AG04450 (cell line): ENCODE measurements around the gene ERN2. TPM values are rescaled to one million over a fixed set of nuclear protein-coding genes. Genes with fewer than 3 reads are reported as not detected.

ENCODE experiments used
- CTCF ChIA-PET: fragments of 300-600, 350-600 bp; formaldehyde crosslinking; extraction: SDS; loops from one replicate; lab custom pipeline; 2022; ENCODE audit warnings: antibody characterized with exemption, inconsistent platforms; lab: Charles Lee
- POLR2A ChIA-PET: fragments of 350-600 bp; formaldehyde crosslinking; extraction: SDS; loops from one replicate; lab custom pipeline; 2021; ENCODE audit warnings: antibody characterized with exemption, inconsistent platforms; lab: Yijun Ruan, JAX
- DNase-seq: peaks from one replicate; pipeline ENCODE4 v3.0.0-alpha.2; 2011; ENCODE audit warnings: low read depth, low spot score
- H3K27ac ChIP-seq: one replicate; pipeline ENCODE4 v1.5.1; 2012; ENCODE audit warnings: low read depth, low read length, control low read depth
- H3K27me3 ChIP-seq: one replicate; pipeline ENCODE4 v1.6.0; 2012; ENCODE audit warnings: low read length; ENCODE audit not compliant: control insufficient read depth, insufficient read depth
- H3K4me3 ChIP-seq: 2 replicates; pipeline ENCODE4 v1.5.1; 2011; ENCODE audit warnings: mild to moderate bottlenecking, low read depth, low read length, control low read depth
- H3K9me3 ChIP-seq: 2 replicates; pipeline ENCODE4 v1.5.1; 2012; ENCODE audit warnings: low read length; ENCODE audit not compliant: control insufficient read depth, insufficient read depth
- polyA minus RNA-seq: library from RNA; depleted of rRNA, polyadenylated mRNA; stranded (reverse); fragments of >200 nt; gene quantifications from 2 replicates; pipeline ENCODE4 v1.2.3, GENCODE V29; 2011; rRNA and poly(A)+ RNA removed
- polyA plus RNA-seq: library from polyadenylated mRNA; depleted of rRNA; stranded (reverse); fragments of >200 nt; gene quantifications from 2 replicates; pipeline ENCODE4 v1.2.3, GENCODE V29; 2011; rRNA removed
- TF ChIP-seq, protein P1 (sequence below): IDR thresholded peaks from 2 replicates; pipeline ENCODE4 v1.5.1; 2011; ENCODE audit warnings: low read depth, low read length, control low read depth, inconsistent platforms

The ERN2 gene
- polyA plus RNA-seq = 0.12 and 0.14 TPM in 2 replicates
- 1.3 and 2.1 TPM in 2 replicates for polyA minus RNA-seq

DNA sequence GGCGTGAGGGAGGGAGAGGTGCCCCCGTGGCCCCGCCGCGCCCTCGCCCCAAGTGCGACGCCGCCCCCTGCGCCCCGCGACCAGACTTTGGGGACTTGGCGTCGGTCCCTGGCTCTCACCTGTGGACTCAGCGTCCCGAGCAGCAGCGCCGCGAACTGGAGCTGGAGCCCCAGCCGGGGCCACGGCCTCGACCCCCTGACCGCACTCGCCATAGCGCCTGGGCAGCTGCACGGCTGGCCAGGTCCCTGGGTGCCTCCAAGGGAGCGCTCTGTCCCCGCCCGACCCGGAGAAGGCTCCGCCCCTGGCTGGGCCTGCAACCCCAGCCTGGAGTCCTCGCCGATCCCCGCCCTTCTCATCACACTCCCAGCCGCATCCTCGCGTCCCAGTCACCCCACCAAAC is at the start of gene ERN2:
Gene ERN2 (minus strand): TSS at position 247 of the 400 bp plus-strand sequence. CDS start 35 bp downstream, at position 212.
- CTCF ChIA-PET = interaction anchor here (0.6 kb wide), 1 partner anchor 18 kb away, joined by 3 read pairs; no protein-coding TSS in a partner anchor
- no peak for DNase-seq

DNA sequence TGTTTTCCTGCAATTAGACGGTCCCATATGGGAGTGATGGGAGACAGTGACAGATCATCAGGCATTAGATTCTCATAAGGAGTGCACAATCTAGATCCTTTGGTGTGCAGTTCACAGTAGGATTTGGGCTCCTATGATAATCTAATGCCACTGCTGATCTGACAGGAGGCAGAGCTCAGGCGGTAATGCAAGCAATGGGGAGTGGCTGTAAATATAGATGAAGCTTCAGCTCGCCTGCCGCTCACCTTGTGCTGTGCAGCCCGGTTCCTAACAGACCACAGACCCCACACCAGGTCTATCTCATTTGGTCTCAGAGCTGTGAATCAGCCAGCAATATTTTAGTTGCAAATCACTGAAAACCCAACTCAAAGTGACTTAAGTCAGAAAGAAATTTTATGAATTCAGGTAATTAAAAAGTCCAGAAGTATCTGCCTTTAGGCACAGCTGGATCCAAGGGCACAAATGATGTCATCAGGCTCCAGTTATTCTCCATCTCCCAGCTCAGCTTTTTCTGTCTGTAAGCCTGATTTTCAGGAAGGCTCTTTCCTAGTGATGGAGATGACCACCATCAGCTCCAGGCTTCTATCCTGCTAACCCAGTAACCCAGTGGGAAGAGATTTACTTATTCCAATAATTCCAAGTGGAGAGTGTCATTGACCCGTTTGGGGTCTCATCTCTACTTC is 45.1 kb upstream of the ERN2 start:
- no peak overlapping the region for H3K4me3 ChIP-seq
- TF ChIP-seq, protein P1, sequence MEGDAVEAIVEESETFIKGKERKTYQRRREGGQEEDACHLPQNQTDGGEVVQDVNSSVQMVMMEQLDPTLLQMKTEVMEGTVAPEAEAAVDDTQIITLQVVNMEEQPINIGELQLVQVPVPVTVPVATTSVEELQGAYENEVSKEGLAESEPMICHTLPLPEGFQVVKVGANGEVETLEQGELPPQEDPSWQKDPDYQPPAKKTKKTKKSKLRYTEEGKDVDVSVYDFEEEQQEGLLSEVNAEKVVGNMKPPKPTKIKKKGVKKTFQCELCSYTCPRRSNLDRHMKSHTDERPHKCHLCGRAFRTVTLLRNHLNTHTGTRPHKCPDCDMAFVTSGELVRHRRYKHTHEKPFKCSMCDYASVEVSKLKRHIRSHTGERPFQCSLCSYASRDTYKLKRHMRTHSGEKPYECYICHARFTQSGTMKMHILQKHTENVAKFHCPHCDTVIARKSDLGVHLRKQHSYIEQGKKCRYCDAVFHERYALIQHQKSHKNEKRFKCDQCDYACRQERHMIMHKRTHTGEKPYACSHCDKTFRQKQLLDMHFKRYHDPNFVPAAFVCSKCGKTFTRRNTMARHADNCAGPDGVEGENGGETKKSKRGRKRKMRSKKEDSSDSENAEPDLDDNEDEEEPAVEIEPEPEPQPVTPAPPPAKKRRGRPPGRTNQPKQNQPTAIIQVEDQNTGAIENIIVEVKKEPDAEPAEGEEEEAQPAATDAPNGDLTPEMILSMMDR = no peak
- CTCF ChIA-PET = no interaction called here
- peaks cover 18% of the 10 kb centered on the region for H3K27me3 ChIP-seq
- no peak overlapping the region for H3K27ac ChIP-seq
- no peak for DNase-seq
- POLR2A ChIA-PET = no interaction called here
- no peaks in the 10 kb centered on the region; the same call in 1 of the 2 replicates for H3K9me3 ChIP-seq

More for the DNA sequence above, at the start of gene ERN2:
- peaks cover 8% of the 10 kb centered on the region for H3K9me3 ChIP-seq
- H3K27me3 ChIP-seq = peaks cover 29% of the 10 kb centered on the region
- H3K4me3 ChIP-seq = no peak within 1 kb of the TSS
- TF ChIP-seq, protein P1 = no peak
- POLR2A ChIA-PET = no interaction called here
- H3K27ac ChIP-seq = no peak within 1 kb of the TSS

DNA sequence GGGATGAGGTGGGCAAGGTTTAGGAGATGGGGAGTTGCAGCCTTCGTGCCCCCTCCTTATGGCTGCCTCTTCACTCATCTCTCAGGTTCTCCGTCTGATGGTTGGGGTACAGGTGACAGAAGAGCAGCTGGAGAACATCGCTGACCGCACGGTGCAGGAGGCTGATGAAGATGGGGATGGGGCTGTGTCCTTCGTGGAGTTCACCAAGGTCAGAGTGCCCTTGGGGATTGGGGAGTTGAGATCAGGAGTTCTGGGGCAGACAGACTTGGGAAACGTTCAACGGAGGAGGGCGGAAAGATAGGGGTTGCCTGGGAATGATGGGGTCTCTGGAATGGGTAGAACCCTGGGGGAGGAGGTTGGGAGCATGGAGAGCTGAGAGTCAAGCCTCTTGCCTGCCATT is 44.1 kb upstream of the ERN2 start:
- Histone ChIP-seq H3K4me3 (no peak overlapping the region), H3K27me3 (peaks cover 19% of the 10 kb centered on the region), H3K9me3 (no peaks in the 10 kb centered on the region; the same call in 1 of the 2 replicates), H3K27ac (no peak overlapping the region)
- ChIA-PET POLR2A (no interaction called here), CTCF (no interaction called here)
- no peak for DNase-seq
- TF ChIP-seq, protein P1 = no peak

DNA sequence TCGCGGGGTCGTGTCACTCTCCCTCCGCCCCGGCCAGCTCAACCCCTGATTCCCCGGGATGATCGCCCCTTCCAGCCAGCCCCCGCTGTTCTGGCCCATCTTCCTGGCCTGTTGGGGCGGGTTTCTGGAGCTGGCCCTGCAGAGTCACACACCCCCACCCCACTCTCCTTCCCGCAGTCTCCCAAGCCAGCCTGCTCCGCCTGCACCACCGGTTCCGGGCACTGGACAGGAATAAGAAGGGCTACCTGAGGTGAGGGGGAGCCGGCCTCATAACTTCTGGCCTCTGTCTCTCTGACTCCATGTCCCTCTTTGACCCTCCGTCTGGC is 42.4 kb upstream of the ERN2 start:
- ChIA-PET POLR2A (no interaction called here), CTCF (interaction anchor here (0.6 kb wide), 1 partner anchor 121 kb away, joined by 3 read pairs; no protein-coding TSS in a partner anchor)
- no peaks in the 10 kb centered on the region; the same call in 1 of the 2 replicates for H3K9me3 ChIP-seq
- H3K27ac ChIP-seq = no peak overlapping the region
- TF ChIP-seq, protein P1 = no peak
- DNase-seq = no peak
- no peak overlapping the region for H3K4me3 ChIP-seq
- peaks cover 19% of the 10 kb centered on the region for H3K27me3 ChIP-seq
